ENCODE measurements around the gene GBA3. TPM values are rescaled to one million over a fixed set of nuclear protein-coding genes. Genes with fewer than 3 reads are reported as not detected.

The GBA3 gene
- total and polyA plus RNA-seq, 2 of the 8 experiments (the other 6 are each of a cell fraction or from before 2014, with no cell fraction given), result not detected

DNA sequence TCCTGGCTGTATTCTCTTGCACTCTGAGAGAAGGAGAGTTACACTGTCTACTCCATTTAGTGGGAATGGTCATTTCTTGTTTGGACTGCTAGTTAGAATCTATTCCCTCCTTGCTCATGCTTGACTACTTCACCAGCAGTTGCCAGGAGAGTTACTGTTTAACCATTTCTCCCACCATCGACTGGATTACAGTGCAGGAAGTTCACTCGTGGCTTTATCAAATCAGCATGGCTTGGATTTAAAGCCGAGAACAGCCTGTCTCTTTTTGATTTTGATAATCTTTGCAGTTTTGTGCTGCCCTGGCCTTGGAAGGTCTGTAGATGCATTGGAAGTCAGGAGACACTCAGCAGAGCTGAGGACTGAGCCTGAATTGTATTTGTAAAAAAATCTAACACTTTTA, 3.2 kb downstream of the GBA3 start (continued):
- TF ChIP-seq, protein P1, sequence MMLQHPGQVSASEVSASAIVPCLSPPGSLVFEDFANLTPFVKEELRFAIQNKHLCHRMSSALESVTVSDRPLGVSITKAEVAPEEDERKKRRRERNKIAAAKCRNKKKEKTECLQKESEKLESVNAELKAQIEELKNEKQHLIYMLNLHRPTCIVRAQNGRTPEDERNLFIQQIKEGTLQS (IDR thresholded peaks at IDR 0.05; ENCODE audit: insufficient read depth, low read depth, low read length), result no peak
- TF ChIP-seq, protein P2, sequence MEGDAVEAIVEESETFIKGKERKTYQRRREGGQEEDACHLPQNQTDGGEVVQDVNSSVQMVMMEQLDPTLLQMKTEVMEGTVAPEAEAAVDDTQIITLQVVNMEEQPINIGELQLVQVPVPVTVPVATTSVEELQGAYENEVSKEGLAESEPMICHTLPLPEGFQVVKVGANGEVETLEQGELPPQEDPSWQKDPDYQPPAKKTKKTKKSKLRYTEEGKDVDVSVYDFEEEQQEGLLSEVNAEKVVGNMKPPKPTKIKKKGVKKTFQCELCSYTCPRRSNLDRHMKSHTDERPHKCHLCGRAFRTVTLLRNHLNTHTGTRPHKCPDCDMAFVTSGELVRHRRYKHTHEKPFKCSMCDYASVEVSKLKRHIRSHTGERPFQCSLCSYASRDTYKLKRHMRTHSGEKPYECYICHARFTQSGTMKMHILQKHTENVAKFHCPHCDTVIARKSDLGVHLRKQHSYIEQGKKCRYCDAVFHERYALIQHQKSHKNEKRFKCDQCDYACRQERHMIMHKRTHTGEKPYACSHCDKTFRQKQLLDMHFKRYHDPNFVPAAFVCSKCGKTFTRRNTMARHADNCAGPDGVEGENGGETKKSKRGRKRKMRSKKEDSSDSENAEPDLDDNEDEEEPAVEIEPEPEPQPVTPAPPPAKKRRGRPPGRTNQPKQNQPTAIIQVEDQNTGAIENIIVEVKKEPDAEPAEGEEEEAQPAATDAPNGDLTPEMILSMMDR (IDR thresholded peaks at IDR 0.05; ENCODE audit: control extremely low read depth in 1 of 3, insufficient read depth in 1 of 3, low read depth in 1 of 3, low read length in 3 of 3), result no peak
- no peak for TF ChIP-seq ASH2L (IDR thresholded peaks at IDR 0.05; ENCODE audit: low read length)
- TF ChIP-seq CEBPB (IDR thresholded peaks at IDR 0.05; ENCODE audit: low read depth, low read length), result no peak
